SIG-M5 treated with dmso at 0.1 percent for 504 hours (cell line): ENCODE data around the gene NME9.

ENCODE experiments used
- DNase-seq: peaks from one replicate; lab custom pipeline; 2025; ENCODE audit not compliant: unreplicated experiment; lab: John Stamatoyannopoulos, UW

The NME9 gene

GRCh38 chr3:138363322-138363721, 33.7 kb upstream of the NME9 start:
- no peak for DNase-seq

GRCh38 chr3:138362538-138362937, 32.9 kb upstream of the NME9 start:
- DNase-seq = no peak

- DNase-seq = no peak
Observed at GRCh38 chr3:138361561-138361971, 31.9 kb upstream of the NME9 start.

- no peak for DNase-seq
Observed at GRCh38 chr3:138360869-138361525, 31.3 kb upstream of the NME9 start.

GRCh38 chr3:138359919-138360868, 30.5 kb upstream of the NME9 start:
- no peak for DNase-seq

GRCh38 chr3:138359148-138359918, 29.7 kb upstream of the NME9 start:
- DNase-seq = no peak

- DNase-seq = no peak
Observed at GRCh38 chr3:138356730-138357405, 27.2 kb upstream of the NME9 start.

GRCh38 chr3:138355071-138355470, 25.4 kb upstream of the NME9 start:
- DNase-seq = no peak

GRCh38 chr3:138354376-138354775, 24.7 kb upstream of the NME9 start:
- no peak for DNase-seq

- no peak for DNase-seq
Observed at GRCh38 chr3:138351916-138352550, 22.4 kb upstream of the NME9 start.

- DNase-seq = no peak
Observed at GRCh38 chr3:138351151-138351550, 21.5 kb upstream of the NME9 start.

GRCh38 chr3:138349926-138350665, 20.4 kb upstream of the NME9 start:
- DNase-seq = peak; percentile 76

GRCh38 chr3:138348754-138349739, 19.4 kb upstream of the NME9 start:
- DNase-seq = peak; percentile 31

- peak; percentile 63 for DNase-seq
Observed at GRCh38 chr3:138347960-138348753, 18.5 kb upstream of the NME9 start, which contains the start of gene MRAS. Gene MRAS (plus strand): TSS chr3:138348579. CDS start chr3:138372884, 24,305 bp downstream.

- no peak for DNase-seq
Observed at GRCh38 chr3:138344754-138345153, 15.1 kb upstream of the NME9 start.

GRCh38 chr3:138340511-138340910, 10.9 kb upstream of the NME9 start:
- DNase-seq = no peak

GRCh38 chr3:138338811-138339210, 9.2 kb upstream of the NME9 start:
- DNase-seq = no peak

- DNase-seq = no peak
Observed at GRCh38 chr3:138338244-138338643, 8.6 kb upstream of the NME9 start.
